Measurements from ENCODE around the gene SQOR.

Gene SQOR

GRCh38 chr15:45634432-45635190 lies at the start of gene SQOR:
Gene SQOR, plus strand, starts transcription at chr15:45635029. Its CDS starts 23,895 bp downstream, at chr15:45658924.
- peak; percentile 68 for DNase-seq

DNA sequence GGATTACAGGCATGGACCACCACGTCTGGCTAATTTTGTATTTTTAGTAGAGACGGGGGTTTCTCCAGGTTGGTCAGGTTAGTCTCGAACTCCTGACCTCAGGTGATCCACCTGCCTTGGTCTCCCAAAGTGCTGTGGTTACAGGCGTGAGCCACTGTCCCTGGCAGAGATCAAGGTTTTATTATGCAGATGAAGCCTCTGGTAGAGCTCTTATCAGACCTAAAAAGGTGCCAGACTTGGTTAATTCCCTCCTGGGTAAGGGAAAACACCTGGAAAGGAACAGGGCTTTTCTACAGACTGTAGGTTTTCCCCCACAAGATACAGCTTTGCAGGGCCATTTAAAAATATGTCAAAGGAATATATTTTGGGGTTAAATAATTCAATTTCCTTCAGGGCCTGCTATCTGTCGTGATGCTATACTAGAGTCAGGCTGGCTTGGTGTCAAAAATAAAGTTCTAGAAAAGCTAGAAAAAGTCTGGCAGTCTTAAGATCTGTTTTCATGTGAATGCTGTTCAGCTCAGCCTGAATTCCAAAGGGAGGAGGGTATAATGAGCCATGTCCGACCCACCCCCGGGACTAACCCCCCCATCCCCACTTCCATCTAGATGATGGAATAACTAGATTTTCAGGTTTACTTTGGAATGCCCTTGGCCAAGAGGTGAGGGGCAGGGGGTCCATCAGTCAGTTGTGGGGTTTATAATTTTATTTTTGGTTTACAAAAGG lies 49.6 kb upstream of the SQOR start:
- DNase-seq: no peak

GRCh38 chr15:45586125-45586524 lies 48.7 kb upstream of the SQOR start:
- no peak for DNase-seq

GRCh38 chr15:45586601-45587094 lies 48.2 kb upstream of the SQOR start:
- DNase-seq: no peak

DNA sequence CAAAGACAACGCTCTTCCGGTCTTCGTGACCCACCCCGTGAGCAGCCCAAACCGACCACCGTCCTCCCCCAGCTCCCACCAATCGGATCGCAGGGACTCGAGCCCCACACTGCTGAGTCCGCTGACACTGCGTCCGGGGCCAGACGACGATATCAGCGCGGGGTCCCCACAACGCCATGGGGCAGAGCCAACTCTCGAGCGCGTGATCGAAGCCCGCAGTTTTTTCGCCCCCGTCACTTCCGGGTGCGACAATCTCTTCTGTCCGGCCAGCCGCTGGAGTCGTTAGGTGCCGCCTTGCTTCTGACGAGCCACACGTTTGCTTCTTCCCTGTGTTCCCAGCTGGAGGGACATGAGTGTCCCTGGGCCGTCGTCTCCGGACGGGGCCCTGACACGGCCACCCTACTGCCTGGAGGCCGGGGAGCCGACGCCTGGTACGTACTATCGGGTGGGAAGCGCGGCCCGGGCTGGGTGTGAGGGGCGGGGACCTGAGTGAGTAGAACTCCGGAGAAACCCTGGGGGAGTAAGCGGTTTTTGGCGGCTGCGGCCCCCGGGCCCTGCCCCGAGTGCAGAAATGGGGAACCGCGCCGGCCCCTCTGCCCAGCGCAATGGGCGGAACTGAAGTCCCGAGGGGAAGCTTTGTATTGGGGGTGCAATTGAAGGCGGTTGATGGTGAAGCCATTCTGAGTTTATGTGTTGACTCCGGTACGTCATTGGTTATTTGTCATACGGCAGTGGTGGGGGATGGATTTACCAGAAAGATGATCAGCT lies 47.5 kb upstream of the SQOR start, which contains the start of gene BLOC1S6:
TSS of gene BLOC1S6 (plus strand) at position 285 of the 768 bp plus-strand sequence. CDS start at position 350, 65 bp downstream.
- DNase-seq: peak; percentile 86

DNA sequence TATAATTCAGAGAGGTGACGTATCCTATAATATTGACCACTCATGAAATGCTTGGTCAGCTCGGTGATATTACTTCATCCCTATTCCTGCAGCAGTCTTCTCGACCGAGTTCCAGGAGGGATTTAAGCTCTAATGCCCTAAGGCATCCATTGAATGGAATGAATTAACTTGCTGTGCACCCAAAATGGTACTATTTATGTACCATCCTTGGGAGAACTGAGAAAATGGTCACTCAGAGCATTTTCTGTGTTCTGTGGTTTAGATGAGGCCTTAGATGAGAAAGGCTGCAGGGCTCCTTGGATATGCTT lies 47.0 kb upstream of the SQOR start:
- DNase-seq: no peak

DNA sequence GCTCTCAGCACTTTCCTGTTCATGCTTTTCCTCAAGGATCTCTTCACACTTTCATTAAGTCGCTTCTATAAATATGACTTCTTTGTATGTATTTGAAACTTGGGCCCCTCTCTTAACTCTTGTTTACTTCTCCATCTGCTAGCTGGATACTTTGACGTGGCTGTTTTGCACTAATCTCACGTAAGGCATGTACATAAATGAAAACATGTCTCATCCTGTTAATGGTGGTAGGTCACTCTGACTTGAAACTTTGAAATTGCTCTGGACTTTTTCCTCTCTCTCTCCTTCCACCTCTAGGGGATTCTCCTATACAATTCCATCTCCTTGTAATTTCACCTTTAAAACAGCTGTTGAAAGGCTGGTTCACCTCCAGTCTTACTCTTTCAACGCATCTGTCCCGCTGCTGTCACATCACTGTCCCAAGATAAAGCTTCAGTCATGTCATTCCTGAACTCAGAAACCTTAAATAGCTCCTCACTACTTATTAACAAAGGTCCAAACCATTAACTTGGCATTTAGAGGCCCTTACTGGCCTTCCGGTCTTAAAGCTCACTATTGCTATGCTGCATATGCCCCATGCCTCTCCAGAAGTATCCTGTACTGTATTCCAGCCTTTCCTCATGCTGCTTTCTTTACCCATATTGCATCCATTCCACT lies 46.5 kb upstream of the SQOR start:
- no peak for DNase-seq

- DNase-seq: no peak
Measured at GRCh38 chr15:45589256-45589655, 45.6 kb upstream of the SQOR start.

DNA sequence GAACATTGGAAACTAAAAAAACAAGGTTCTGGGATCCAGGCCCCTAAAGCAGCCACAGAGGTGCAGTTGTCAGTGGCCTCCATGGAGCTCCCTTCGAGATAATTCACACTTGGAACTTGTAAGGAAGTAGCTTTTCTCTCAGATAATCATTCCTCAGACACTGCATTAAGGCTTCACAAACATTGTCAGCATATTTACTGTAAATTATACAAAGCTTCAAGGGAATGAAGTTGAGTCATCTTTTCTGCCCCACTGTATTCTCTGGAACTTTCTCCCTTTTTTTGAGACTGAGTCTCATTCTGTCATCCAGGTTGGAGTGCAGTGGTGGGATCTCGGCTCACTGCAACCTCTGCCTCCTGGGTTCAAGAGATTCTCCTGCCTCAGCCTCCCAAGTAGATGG lies 40.5 kb upstream of the SQOR start:
- DNase-seq: no peak

GRCh38 chr15:45594835-45595530 lies 39.8 kb upstream of the SQOR start:
- no peak for DNase-seq

- no peak for DNase-seq
Measured at GRCh38 chr15:45603881-45604280, 30.9 kb upstream of the SQOR start.

DNA sequence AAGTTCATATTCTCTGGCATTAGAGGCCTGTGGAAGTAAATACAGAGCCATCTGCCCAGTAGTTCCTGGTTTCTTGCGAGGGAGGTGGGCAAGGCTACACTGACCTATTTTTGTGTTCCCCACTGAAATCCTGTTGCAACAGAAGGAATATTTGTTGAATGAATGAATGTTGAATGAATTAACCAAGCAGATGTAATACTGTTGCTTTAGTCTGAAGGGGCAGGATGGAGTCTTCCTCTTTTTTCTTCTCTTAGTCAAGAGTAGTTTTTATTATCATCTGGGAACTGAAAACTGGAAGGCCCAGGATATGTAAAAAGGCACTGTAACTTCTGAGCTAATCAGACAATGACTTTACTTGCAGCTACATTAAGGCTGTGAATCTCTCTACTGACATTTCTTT lies 30.5 kb upstream of the SQOR start:
- no peak for DNase-seq

- no peak for DNase-seq
Measured at GRCh38 chr15:45606413-45606812, 28.4 kb upstream of the SQOR start.

DNA sequence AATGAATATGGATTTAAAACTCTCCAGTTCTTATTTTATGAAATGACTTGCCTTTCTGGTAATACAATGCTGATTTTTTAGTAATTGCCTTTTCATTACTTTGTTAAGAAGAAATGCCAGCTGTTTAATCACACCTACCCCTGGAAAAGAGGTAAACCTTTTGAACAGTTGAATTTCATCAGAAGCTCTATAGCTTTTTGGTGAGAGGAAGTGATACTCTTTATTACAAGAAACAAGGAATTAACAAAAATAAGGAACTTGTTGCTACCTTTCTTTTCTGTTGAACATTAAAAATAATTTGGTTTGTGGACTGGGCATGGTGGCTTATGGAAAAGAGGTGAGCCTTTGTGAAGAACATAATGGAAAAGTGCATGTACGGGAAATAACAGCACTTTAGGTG lies 28.0 kb upstream of the SQOR start:
- no peak for DNase-seq

DNA sequence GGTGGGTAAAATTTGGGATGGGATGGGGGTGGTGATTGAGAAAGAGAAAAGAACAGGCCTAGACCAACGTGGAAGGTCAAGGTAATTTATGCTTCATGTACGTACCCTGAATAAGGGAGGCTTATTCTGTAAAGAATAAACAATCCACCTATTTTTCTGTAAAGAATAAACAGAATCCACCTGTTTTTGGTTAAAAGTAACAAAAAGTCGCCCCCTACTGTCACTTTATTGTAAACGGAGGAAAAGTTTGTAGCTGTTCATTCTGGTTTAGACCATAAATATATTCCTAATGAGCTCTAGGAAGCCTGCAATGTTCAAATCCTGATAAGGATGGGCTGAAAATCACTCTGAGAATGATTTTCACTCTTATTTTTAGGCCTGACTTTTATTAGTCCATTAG lies 23.5 kb upstream of the SQOR start:
- no peak for DNase-seq

DNA sequence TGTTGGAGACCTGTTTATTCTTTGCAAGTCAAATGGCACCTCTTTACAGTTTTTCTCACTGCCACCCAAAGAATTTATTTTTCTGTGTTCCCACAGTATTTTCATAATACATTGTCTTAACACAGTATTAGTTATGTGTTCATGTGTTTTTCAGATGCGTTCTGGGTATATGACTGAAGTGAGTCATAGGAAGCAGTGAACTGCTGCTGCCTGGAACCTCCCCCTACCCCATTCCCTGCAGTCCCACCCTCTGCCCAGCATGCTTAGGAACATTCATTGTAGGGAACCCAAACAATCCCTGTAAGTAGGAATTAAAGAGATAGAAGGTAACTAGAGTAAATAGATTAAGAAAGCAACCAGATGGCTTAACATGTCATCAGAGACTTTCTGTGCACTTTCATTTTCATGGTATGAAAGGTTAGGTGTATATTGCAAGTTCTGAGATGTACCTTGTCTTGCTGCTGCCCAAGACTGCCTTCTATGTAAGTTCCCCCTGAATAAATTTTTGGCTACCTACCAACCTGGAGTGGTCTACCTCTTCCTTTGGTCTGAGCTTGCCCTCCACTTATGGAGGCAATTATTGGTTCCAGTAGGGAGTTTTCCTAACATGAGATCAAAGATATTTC lies 21.9 kb upstream of the SQOR start:
- no peak for DNase-seq

- no peak for DNase-seq
Measured at GRCh38 chr15:45616901-45617323, 17.9 kb upstream of the SQOR start.

GRCh38 chr15:45618813-45619212 lies 16.0 kb upstream of the SQOR start:
- peak; percentile 19 for DNase-seq

- no peak for DNase-seq
Measured at GRCh38 chr15:45628136-45628535, 6.7 kb upstream of the SQOR start.

GRCh38 chr15:45630917-45631691 lies 3.7 kb upstream of the SQOR start:
- DNase-seq: no peak

- DNase-seq: no peak
Measured at GRCh38 chr15:45631776-45632175, 3.1 kb upstream of the SQOR start.

All from stimulated activated CD4-positive, alpha-beta T cell treated with anti-CD3 and anti-CD28 coated beads, Interleukin-1b, Interleukin-23, amount 100 ng/mL, for 48 hours (primary cell).